Fibroblast of skin of abdomen (primary cell): ENCODE measurements around the gene CLIC3.

Experiments
- DNase-seq: peaks from one replicate; pipeline ENCODE4 v3.0.0-alpha.2; 2013

CLIC3 gene

DNA sequence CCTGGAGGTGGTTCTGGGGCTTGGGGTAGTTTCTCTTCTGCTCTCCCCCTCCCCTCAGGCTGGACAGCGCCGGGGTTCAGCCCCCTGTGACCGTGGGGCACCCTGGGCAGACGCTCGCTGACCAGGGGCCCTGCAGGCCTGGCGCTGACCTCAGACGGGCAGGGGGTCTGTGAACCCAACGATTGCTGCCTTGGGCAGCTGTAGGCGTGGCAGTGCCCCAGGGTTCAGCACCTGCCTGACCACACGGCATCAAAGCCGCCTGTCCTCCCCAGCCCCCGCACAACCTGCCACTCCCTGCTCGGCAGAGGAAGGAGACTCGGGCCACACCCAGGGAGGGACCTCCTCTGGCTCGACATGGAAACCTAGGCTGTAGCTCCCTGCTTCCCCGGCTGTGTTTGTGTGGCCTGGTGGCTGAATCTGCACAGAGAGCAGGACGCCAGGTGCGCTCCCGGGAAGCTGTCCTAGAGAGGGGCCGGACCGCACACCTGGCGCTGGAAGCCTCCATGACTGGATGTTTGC lies 32.1 kb downstream of the CLIC3 start:
- DNase-seq = no peak

DNA sequence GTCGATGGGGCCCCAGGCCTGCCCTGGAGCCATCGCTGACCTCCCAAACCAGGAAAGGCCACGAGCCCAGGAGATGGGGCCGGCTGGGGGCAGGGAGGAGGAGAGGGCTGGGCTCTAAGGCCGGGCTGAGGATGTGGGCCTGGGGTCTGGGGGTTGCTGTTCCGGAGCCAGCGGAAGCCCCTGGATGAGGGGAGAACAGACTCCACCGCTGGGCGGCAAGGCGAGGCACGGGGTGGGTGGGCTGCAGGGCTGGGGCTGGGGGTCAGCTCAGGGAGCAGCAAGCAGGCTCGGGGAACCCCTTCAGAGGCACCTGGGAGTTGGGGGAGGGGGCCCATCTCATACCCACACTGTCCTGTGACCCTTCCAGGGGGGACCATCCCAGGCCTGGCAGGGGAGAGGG lies 32.6 kb downstream of the CLIC3 start:
- no peak for DNase-seq

DNA sequence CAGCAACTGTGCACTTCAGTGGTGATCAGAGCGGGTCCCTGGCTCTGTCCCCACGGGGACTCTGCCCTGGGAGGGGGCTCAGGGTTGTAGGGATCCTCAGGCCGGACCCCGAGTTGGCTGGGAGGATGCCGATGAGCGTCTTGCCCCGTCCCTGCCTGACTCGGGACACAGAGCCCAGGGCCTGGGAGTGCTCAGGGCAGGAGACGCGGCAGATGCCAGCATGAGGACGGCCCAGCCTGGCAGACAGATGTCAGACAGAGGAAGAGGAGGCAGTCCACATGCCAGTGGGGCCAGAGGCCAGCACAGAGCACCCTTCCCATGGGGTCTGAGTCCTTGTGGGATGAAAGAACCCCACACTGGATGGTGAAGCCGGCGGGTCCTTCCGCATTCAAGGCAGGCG lies 33.0 kb downstream of the CLIC3 start:
- no peak for DNase-seq

DNA sequence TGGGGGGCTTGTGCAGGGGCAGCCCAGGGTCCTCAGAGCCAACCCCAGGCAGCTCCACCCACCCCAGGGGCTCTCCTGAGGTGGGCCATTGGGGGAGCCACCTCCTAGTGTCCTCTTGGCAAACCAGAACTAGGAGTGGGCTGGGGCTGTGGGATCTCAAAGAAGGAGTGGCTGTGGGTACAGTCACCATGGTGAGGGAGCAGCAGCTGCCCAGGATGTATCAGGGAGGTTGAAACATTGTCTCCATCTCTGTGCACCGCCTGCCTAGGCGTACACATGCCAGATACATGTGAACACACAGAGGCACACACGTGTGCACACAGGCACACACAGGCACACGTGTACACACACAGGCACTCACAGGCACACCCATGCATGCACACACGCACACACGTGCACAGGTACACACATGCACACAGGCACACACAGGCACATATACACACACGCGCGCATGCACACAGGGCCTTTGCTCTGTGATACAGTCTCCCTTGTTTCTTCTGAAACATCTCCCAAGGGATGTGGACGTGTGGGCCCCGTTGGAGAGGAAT lies 33.6 kb downstream of the CLIC3 start:
- DNase-seq = no peak

DNA sequence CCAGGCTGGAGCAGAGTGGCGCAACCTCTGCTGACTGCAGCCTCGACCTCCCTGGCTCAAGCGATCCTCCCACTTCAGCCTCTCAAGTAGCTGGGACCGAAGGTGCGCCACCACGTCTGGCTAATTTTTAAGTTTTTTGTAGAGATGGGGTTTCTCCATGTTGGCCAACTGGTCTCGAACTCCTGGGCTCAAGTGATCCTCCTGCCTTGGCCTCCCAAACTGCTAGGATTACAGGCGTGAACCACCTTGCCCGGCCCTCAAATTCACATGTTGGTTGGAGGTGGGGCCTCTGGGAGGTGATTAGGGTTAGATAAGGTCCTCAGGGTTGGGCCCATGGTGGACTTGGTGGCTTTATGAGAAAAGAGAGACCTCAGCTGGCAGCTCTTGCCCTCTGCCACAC lies 34.2 kb downstream of the CLIC3 start:
- no peak for DNase-seq

DNA sequence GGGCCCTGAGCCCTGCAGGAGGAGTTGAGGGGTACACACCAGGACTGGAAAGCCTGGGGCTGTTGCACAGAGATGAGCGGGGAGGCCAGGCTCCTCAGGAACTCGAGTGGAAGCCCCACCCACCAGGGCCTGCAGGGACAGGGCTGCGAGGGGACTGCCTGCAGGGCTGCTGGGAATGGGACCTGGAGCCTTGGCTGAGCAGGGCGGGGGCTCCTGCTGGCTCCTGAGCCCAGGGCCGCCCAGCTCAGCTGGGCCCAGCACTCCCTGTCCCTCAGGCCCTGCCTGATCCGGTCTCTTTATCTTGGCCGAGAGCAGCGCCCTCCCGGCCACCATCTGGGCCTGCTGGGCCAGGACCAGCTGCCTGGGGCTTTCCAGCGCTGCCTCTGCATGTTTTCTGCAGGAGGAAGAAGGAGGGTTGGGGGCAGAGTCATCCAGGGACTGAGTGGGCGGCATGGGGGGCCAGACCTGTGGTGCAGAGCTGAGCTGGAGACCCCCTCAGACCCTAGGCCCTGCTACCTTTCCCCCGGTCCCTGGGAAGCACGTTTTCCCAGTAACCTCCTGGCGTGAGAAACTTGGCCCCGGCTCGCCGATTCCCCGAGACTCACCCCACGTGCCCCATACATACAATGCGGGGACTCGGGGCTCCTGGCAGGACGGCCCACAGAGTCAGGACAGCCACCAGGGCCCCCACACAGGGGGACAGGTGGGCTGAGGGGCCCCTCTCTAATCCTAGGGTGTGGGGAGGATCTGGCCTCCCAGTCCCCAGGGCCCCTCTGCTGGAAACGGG lies 34.9 kb downstream of the CLIC3 start:
- no peak for DNase-seq

DNA sequence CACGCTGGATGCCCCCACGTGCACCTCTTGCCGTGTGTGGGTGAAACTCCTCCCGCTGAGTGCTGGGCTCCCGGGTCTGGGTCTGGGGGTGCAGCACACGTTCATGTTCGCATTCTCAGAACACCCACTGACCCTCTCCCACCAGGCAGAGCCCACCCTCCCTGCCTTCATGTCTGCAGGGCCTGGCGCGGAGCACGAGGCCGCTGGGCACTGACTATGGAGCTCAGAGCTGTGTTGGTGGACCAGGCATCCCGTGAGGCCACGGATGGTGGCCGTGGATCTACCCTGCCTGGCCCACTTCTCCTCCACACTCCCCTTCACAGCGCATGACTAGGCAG lies 35.5 kb downstream of the CLIC3 start:
- no peak for DNase-seq

DNA sequence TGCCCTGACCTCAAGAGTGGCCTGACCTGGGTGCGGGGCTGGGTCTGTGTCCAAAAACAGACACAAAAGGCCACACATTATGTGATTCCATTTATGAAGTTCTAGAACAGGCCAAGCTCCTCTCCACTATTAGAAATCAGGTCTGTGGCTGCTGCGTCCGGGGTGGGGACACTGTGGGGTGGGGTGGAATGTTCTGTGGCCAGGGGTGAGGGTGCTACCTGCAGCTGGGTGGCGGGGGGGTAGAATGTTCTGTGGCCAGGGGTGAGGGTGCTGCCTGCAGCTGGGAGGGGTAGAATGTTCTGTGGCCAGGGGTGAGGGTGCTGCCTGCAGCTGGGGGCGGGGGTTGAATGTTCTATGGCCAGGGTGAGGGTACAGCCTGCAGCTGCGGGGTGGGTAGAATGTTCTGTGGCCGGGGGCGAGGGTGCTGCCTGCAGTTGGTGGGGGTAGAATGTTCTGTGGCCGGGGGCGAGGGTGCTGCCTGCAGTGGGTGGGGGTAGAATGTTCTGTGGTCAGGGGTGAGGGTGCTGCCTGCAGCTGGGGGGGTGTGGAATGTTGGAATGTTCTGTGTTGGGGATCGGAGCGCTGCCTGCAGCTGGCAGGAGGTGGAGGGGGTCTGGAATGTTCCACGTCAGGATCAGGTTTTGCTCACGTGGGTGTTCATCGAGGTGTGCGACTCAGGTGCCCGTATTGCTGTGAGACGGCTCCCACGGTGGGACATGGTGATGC lies 36.0 kb downstream of the CLIC3 start:
- DNase-seq = no peak

DNA sequence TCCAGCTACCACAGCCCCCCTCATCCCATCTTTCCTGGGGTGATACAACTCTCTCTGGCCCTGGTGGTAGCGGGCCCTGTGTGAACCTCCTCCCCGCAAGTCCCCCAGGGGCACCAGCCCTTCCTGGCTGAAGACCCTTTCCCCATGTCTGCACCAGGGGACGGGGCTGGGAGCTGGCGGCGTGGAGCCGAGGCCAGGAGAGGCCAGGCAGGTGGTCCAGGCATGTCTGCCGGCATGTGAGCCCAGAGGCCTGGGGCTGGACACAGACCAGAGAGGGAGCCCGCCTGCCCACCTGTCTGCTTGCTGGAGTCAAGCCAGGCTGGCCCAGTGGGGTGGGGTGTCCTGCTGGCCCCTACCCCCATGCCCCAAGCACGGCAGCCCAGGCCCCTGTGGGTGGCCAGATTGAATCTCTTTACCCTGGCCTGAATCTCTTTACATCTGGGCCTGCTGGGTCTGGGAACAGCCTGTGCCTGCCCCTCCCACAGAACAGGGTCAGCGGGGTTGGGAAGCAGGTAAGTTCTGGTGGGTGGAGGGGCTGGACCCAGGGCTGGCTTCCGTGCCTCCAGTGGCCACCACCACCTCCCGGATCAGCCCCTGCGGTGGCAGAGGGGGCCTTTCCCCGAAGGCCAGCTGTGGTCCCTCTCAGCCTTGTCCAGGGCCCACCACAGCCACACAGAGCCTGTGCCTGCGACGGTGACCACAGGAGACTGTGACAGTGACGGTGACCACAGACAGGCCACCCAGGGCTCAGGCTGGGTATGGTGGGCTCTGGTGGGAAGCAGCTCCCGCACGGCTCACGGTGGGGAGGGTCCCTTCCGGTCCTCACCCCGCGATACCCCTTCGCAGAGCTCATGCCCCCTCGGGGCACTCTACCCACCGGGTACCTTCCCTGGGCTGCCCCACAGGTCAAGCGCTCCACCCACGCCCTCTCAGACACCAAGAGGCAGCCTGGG lies 37.2 kb downstream of the CLIC3 start:
- DNase-seq = no peak

DNA sequence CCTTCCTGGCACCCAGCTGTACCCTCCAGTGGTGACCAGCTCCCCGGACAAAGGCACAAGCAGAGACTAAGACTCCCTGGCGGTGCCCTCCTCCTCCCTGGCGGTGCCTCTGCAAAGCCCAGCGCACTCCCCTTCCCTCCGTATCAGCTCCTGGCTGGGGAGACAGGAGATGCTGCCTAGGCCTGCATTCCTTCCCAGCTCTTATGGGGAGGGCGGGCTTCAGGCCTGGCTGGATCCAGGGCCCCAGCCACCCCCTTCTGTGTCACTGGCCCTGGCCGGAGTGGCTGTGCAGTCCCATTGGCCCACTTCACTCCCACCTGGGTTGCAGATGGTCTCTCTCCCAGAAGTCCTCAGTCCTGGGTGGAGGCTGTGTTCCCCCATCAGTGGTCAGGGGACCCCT lies 37.9 kb downstream of the CLIC3 start:
- DNase-seq = no peak

DNA sequence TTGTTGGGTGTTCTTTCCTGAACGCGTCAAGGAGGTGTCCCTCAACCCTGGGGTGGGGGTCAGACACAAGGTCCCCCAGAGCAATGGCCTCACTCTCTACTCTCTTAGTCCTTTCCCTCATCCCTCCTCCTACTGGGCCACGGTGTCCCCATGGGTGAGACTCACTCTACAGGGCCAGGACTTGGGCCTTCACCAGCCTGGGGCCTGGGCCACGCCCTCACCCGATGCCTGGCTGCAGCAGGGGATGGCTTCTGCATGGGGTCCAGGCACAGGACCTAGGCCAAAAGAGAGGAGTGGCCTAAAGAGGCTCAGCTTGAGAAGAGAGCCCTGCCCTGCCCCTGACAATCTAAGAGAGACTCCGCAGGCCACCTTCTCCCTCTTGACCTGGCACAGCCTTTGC lies 38.5 kb downstream of the CLIC3 start:
- no peak for DNase-seq

DNA sequence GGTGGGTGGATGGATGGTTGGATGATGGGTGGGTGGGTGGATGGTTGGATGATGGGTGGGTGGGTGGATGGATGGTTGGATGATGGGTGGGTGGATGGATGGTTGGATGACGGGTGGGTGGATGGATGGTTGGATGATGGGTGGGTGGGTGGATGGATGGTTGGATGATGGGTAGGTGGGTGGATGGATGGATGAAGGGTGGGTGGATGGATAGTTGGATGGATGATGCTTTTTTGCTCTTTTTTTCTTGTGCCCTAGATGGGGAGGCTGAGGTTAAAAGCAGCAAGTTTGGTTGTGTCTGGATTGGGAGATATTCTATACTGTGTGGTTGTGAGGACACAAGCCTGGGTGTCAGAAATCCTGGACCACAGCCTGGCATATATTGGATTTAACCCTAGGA lies 38.9 kb downstream of the CLIC3 start:
- DNase-seq = no peak

DNA sequence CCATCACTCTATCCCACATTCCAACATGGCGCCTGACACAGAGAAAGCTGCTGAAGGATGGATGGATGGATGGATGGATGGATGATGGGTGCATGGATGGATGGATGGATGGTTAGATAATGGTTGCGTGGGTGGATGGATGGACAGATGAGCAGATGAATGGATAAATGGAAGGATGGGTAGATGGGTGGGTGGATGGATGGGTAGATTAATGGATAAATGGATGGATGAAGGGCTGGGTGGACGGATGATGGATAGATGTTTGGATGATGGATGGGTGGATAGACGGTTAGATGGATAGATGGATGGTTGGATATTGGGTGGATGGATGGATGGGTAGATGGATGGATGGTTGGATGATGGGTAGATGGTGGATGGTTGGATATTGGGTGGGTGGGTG lies 39.8 kb downstream of the CLIC3 start:
- no peak for DNase-seq

DNA sequence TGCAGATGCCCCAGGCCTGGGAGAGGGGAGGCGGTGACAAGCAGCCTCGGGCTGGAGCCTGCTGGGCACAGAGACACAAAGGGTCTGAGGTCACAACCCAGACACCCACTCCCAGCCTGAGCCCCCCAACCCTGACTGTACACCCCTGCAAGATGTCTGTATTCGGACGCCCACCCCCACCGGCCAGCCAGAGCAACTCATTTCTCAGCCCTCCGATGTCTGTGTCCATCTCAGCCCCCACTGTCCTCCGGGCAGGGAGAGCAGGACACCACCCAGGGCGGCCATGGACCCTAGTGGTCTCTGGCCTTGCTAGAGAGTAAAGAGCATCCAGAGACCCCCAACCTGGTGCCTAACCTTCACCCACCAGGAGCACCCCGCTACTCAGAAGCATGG lies 40.4 kb downstream of the CLIC3 start:
- no peak for DNase-seq

DNA sequence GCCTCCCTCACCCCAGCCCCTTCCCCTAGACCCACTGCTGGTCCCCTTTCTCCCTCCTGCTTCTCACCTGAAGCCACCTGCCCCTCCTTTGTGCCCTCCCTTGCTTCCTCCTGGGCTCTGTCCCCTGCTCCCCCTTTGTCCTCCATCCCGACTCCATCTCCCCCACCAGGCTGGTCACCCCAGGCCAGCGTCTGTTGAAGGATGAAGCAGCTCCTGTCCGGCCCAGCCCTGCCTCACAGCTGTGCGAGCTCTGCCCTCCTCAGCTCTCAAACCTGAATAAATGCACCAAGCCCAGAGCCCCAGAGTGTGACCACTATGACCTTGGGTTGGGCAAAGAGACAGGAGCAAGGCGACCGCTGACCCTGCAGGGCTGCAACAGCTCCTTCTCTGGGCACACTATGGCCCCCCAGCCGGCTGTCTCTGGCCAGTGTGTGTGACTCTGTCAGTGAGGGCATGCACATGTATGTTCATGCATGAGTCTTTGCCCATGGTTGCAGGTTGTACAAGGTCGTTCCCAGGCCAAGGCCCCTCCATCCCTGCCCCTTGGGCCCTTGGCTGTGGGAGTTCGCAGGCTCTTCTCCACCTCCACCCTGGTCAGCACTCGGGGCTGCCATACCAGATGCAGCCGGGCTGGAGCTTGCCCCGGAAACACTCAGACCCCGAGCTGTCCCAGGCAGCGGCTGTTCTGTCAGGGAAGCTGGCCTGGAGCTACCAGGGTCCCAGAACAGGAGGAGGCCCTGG lies 41.0 kb downstream of the CLIC3 start:
- DNase-seq = no peak

DNA sequence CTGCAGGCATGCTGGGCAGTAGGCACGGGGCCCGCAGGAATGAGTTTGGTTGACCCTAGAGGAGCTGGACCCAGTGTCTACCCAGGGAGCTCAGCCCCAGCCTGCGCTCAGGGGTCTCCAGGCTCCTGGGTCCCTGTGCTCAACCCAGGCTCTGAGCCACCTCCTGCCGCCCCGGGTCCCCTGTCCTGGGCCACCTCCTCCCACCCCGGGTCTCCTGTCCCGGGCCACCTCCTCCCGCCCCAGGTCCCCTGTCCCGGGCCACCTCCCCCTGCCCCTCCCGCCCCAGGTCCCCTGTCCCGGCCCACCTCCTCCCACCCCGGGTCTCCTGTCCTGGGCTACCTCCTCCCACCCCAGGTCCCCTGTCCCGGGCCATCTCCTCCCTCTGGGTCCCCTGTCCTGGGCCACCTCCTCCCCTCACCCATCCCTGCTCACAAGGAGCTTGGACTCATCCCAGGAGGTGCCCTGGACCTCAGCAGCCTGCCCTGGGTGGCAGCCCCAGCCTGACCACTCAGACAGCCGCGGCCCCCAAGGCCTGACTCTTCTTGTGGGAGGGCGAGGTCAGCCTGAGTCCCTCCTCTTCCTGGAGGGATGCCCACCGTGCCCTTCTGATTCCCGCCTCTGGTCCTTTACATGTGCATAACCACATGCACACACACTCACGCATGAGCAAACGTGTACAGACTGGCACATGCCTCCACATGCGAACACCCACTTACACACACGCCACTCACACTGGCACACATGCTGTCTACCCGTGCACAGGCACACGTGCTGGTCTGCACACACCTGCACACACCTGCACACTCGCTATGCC lies 41.9 kb downstream of the CLIC3 start:
- DNase-seq = no peak

DNA sequence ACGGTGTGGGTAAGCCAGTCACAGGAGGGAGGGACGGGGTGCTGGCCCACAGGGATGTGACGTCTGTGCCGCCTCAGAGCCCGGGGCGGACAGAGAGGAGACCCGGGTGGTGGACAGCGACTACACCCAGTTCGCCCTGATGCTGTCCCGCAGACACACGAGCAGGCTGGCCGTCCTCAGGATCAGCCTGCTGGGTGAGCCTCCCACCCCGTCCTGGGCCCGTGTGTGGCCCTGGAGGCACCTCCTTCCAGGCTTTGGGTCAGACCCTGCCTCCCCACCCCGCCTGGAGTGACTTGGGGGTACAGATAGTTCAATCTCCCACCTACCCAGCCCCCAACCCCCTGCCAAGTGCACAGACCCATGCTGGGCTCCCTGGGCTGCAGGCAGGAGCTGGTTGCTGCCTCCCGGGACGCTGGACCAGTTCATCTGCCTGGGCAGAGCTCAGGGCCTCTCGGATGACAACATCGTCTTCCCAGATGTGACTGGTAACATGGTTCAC lies 42.5 kb downstream of the CLIC3 start:
- DNase-seq = no peak

DNA sequence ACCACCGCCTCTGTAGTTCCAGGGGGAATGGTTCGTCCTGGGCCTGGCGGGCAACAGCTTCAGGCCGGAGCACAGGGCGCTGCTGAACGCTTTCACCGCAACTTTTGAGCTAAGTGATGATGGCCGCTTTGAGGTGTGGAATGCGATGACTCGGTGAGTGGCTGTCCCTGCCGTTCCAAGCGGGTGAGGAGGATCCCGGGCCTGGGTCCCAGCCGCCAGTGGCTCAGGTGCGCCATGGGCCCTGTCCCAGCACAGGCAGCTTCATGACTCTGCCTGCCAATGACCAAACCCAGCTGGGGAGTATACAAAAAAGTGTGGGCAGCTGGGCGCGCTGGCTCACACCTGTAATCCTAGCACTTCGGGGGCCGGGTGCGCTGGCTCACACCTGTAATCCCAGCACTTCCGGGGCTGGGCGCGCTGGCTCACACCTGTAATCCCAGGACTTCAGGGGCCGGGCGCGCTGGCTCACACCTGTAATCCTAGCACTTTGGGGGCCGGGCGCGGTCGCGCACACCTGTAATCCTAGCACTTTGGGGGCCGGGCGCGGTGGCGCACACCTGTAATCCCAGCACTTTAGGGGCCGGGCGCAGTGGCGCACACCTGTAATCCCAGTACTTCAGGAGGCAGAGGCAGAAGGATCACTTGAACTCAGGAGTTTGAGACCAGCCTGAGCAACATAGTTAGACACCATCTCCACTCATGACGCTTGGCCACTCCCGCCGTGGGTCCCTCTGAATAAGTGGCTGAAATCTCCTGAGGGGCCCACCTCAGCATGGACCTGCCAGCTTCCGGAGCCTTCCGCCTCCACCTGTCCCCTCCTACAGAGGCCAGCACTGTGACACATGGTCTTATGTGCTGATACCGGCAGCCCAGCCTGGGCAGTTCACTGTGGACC lies 43.2 kb downstream of the CLIC3 start:
- no peak for DNase-seq

DNA sequence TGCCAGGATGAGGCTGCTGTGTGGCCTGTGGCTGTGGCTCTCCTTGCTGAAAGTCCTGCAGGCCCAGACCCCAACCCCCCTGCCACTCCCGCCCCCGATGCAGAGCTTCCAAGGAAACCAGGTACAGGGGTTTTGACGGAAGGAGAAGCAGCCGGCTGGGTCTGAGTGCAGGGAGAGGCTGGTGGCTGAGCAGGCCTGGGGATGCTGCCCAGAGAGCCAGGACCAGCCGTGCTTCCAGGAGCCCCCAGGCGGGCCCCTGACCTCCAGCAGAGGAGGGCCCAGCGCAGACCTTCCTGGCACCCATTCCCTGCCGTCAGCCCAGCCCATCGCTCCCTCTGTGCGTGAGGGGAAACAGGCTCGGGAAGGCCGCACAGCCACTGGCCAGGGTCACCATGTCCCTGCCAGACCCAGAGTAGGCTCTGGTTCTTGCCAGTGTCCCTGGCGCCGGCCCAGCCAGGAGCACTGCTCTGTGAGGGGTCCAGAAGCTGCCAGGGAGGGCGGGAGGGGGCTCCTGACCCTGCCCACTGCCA lies 44.0 kb downstream of the CLIC3 start:
- DNase-seq = no peak
